CMK (cell line): ENCODE measurements around the gene MGMT.
A peak's percentile ranks its signal among the peaks of the same experiment; 100 is the strongest.

Source experiments
- DNase-seq: peaks from one replicate; pipeline ENCODE4 v3.0.0-alpha.2; 2010; ENCODE audit warnings: low read depth

MGMT gene

DNA sequence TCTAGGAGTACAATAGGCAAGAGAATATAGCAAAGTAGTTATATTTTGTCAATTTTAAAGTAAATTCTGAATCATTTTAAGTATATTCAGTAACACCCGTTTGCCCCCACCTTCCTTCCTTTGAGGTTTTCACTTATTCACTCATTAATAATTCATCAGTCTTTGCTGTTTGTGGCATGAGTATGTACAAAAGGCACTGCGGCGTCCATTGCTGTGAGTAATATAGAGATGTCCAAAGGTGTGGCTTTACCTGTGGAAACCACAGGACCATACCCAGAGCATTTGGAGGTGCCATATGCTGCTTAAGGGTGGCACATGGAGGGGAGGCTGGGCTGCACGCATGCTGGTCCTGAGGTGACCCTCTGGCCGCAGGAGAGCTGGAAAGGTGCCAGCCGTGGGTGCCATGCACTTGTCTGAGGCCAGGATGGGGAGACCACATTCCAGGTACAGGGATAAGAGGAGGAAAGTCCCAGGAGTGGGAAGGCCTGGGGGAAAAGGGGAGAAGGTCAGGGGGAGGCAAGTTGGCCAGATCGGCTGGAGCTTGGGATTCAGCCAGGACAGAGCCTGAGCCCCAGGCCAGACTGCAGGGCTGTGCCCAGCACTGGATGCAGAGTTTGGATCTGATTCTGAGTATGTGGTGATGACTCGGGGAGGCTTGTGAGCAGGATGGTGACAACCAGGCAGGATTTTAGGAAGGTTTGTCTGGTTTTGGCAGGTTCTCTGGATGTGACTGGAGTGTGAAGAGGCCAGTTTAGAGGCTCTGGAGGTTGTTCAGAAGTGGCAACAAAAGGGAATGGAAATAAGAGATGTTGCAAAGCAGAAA, 223.4 kb downstream of the MGMT start:
- no peak for DNase-seq

DNA sequence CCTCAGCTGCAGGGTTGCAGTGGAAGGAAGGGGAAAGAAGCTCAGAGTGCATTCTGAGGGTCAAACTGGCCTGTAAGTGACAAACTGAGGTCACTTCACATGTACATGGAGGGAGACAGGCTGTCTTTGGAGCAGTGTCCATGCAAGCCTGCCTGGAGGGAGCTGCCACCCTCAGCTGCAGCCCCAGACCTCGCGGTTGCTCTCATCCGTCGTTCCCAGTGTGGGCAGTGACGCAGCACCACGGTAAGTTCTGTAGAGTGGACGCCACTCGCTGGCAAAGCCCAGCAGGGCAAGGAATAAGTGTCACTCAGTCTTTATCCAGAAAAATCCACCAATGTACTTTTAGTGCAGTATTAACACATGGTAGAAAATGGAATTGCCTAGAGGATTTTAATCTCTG, 225.7 kb downstream of the MGMT start:
- no peak for DNase-seq

DNA sequence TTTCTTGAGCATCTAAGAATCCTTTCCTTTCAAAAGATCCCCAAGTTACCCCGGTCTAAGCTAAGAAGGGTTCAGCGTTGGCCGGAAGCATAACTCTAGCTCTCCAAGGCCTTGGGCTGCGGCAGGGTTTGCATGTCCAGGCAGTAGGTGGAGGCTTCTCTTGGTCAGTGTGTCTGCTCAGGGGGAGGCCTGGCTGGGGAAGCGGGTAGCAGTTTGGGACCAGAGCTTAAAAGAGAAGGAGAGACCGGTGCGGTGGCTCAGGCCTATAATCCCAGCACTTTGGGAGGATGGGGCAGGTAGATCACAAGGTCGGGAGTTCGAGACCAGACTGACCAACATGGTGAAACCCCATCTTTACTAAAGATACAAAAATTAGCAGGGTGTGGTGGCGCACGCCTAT, 226.3 kb downstream of the MGMT start:
- no peak for DNase-seq

DNA sequence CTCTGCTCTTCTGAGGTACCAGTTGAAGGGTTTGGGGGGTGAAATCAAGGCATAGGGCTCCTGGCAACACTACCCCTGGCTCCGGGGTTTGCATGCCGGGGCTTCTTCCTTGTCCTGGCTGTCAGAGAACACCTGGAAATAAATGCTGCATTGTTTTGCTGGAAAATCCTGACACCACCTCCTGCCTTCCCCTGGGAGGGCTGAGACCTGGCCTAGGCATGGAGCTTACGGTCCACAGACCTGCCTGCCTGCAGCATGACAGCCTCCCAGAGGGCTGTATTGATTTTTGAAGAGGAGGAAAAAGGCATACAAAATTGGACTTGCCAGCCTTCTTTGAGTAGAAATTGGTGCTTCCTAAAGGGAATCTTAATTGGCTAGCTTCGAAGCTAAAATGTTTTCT, 227.1 kb downstream of the MGMT start:
- DNase-seq = no peak

DNA sequence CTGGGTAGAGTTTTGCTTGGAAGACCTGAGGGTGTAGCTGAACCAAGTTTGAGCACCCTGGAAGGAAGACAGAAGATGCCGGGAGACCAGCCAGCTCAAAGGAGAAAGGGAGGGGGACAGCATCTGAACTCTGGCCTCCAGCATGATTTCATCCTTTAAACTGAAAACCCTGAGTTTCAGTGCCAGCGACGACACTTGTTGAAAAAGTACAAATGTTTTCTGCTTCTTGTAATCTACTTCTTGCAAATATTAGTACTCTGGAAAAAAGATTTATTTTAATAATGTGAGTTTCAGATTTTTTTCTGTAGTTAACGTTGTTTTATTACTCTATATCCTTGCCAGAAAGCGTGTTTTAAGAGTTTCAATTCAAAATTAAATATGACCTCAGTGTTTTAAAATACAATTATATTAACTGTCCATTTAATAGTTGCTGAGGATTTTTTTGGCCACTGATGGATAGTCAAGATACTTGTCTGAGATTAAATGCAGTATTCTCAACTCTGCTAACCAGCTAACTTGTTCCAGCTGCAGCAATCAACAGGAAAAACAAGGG, 227.7 kb downstream of the MGMT start:
- no peak for DNase-seq

DNA sequence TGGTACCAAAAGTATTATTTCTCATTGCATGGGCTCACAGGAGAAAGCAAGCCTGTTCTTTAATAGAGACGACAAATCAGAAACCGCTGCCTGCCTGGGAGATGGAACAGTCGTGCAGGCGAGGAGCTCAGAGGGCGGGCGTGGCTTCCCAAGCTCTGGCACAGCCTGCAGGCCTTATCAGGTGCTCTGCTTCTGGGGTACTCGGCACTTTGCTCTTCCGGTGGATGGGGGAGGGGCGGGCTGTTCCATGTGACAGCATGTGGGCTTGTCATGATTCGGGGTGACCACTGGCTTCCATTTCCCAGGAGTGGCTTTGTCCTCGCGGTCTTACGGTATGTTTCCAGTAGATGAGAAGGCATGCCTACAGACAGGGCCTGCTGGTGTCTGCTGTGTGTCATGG, 228.6 kb downstream of the MGMT start:
- peak; percentile 84 for DNase-seq

DNA sequence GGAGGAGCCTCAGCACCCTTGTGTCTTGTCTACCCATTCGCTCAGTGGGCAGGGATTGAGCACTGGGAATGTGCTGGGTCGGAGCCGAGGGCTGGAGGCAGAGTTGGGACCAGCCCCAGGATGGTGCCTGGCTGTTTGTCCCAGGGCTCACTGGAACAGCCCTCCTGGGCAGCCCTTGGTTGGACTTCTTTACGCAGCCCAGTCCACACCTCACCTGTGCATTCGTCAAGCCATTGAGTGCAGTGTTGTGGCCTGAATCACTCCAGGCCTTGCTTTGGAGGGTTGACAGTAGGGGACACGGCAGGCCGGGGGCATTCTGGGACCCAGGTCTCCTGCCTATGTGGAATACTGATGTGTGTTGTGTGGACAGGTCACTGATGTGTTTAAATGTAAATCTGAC, 229.6 kb downstream of the MGMT start:
- DNase-seq = no peak

DNA sequence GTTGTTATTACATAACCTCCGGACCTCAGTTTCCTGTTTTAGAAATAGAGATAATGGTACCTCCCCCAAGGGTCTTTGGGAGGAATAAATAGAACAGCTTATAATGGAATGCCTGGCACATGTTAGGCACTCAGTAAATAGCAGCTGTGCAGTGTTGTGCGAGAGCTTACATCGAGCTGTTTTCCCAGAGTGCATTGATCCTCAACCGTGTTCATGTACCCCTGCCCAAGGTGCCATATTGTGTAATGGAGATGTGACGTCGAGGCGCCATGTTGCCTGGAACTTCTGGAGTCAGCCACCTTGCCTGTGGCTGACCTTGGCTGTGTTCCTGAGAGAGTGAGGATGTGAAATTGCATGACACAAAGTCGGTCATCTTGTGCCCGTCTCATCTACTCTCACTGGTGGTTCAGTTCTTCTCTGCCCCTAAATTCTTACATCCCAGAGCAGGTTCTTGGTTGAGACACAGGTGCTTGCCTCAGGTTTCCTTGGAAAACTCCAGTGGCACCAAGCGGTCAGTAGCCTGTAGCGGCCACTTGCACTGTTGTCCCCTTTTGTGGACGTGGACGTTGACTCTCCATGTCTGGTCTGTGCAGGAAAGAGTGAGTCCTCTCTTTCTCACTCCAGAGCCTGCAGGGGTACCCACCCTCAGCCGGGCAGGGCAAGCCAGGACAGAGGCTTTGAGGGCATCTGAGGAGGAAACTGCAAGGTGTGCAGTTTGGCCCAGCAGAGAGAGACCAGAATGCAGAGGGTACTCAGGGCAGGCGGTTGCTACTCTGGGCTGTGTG, 230.6 kb downstream of the MGMT start:
- DNase-seq = no peak

DNA sequence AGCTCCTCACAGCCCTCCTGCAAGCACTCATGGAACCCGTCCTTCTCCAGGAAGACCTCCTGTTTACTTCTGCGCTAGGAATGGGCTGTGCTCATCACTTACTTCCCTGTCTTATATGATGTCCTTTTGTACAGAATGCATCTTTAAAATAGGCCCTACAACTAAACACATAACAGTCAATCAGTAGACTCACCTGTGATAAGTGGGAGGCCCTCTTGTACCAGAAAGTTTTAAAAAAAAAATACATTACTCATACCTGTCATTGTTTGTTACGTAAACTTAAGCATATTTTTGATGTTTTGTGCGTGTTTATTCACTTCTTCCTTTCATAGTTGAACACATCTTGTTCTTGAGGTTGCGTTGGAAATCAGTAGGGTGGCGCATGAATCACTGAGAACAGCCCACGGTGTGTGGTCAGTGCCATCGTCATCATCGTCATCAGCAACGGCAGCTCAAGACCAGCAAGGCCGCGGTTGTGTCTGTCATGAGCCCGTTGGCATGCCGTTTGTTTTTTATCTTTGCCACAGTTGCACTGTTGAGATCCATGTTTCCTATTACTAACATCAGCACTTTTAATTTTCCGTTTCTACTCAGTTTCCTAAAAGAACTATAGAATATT, 232.8 kb downstream of the MGMT start:
- no peak for DNase-seq

DNA sequence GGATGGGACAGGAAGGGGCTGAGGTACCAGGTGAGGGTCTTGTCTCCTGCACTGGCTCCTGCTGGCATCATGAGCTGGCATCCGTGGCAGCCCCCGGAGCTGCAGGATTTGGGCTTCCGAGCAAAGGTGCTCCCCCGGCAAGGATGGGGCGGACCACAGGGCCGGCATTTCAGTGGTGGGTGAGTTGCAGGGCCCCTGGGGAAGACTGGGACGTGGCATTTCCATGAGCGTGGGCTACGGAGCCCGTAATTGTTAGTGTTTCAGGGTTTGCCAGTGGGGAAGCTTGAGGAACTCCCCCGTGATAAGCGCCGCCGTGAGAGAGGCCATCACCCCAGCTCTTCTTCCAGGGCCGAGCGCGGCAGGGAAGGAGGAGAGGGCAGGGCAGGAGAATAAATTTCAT, 235.6 kb downstream of the MGMT start:
- DNase-seq = no peak

DNA sequence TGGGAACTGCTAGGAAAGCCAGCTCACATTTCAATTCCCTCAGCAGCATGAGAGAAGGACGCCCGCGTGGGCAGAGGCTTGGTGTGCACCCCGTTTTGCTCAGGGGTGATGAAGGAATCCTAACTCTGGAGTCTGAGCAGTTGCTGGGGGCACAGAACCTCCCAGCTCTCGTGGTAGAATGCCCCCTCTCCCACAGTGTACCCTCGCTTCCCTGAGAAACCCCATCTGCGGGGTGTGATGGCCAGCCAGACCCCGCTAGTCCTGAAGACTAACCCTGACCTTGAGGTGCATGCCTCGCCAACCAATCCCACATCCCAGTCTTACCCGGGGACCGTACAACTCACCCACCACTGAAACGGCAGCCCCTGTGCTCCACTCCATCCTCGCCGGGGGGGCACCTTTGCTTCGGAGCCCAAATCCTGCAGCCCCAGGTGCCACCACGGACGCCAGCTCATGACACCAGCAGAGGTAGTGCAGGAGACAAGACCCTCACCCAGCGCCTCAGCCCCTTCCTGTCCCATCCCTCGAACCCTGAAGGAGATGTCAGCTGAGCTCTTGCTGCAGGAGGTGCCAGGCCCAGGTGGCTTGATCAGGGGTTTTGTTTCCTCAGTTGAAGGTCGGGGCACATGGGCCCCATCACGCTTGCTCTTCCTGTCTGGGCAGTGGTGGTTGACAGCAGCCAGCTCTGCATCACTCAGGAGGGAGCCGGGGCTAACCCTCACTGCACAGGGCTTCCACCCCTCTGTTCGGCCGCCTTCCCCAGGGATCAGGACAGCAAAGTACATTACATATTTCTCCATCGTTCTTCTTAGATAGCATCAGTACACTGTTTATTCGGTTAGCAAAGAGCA, 236.5 kb downstream of the MGMT start:
- no peak for DNase-seq

DNA sequence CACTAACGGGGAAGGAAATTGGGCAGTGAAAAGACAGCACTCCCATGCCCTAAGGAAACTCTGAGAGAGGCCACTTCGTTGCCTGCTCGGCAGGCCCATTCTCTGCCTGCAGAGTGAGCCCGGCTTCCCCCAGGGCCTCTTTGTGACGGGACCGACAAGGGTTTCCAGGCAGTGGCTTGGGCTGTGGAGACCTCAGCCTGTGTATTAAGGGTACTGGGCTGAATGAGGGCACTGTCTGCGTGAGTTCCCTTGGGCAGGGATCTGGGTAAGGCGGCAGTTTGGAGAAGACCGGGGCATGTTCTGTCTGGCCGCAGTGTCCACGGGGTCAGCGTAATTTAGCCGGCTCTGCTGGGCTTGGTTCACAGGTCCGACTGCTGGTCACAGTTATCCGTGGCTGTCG, 237.2 kb downstream of the MGMT start:
- no peak for DNase-seq

DNA sequence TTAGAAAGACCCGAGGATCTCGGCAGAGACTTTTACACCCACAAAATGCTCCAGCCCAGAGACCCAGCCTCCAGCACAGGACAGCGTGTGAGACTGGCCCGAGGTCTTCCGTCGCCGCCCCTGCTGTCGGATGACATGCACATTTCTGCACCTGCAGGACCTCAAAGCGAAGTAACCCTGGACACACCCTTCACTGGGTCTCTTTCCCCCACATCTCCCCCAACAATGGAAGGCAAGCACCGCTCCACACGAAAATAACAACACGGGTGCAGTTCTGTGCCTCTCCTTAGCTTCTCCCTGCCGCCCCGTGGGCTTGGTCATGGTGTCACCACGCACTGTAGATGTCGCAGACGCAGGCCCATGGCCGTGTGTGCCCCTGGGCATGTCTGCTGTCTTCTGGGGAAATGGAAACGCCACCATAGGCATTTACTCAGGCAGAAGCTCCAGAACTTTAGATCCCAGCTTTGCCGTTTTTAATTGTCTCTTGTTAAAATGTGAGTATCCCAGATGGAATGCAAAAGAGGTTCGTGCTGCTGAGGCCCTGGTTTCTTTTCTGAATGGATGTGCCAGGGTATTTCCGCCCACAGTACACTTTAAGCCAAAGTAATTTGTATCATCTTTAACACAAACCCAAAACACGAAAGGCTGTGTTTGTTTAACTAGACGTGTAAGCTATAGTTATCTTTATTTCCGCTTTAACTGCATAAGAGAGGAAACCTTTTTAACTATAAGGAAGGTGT, 237.9 kb downstream of the MGMT start:
- DNase-seq = no peak

DNA sequence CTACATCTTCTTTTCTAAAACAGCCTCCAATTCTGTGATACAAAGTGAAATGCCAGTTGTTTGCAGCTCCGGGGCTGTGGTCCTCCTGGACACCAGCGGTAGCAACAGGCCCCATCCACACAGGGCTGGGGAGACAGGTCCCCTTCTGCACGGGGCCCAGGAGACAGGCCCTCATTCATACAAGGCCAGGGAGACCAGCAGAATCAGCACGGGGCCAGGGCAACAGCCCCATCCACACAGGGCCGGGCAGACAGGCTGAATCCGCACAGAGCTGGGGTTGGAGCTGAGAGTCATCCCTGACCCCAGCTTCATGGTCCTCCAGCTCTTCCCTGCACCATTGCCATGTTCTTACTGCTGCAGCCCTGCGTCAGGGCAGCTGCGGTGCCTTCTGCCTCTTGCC, 238.6 kb downstream of the MGMT start:
- DNase-seq = no peak

DNA sequence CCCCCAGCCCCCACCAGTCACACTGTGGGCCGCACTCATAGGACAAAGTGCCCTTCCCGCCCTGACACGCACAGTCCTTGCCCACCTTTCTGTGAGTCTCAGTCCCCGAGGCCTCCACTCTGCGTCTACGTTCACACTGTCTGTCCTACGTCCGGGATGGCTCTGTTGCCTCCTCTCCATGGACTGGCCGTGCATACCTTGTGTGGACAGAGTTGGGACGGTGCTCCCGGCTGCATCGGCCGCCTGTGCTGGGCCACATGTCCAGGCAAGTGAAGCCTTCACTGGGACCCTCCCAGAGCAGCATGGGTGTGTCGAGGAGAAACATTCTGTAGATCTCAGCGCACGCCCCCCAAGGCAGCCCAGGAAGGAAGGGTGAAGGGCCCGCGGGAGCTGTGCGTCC, 239.0 kb downstream of the MGMT start:
- DNase-seq = no peak

DNA sequence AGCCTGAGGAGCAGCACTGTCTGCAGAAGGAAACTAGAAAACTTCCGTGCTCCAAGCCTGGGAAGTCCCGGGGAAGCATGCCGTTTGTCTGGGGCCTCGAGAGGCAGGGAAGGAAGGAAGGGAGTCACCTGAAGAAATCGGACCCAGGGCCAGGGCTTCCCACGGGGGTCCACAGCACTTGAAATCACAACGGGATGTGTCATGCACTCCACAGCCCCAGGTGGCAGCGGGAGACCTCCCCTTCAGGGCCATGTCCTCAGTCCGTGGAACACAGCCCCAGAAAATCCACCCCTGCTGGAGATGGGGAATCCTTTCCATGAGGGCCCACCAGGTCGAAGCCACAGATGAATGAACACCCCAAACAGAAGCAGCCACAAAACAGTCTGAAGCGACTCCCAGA, 239.5 kb downstream of the MGMT start:
- DNase-seq = no peak

DNA sequence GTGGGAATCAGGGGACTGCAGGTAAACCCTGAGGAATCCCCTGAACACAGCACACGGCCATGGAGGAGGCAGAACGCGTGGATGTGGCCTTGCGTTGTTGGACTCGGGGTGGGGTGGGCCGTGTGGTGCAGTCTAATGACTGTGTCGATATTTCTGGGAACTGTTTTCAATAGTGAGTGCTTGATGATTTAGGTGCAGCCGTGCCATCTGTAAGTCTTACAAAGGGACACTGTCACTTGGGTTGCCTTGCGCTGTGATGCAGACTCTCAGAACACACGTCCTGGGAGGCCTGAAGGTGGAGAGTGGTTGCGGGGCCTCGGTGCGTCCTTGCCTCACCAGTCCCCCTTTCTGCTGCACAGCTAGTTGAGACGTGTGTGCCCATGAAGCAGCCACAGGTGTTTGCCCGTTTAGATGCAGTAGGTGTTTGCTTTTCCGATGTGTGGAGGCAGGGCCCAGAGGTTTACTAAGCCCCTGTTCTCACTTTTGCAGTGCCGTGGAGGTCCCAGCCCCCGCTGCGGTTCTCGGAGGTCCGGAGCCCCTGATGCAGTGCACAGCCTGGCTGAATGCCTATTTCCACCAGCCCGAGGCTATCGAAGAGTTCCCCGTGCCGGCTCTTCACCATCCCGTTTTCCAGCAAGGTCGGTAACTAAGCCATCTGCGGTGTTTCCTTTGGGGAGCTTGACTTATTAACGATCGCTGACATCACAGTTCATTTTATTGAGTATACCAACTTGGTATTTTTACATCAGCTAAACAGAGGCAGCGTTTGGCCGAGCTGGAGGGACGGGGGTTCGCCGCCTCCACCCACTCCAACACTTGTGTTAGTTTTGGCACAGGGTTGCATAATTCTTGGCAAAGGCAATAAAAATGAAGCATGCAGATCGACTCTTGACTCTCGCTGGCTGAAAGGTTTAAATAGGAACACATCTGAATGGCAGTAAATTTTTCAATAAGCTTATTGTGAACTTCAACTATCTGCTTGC, 240.7 kb downstream of the MGMT start:
- no peak for DNase-seq

DNA sequence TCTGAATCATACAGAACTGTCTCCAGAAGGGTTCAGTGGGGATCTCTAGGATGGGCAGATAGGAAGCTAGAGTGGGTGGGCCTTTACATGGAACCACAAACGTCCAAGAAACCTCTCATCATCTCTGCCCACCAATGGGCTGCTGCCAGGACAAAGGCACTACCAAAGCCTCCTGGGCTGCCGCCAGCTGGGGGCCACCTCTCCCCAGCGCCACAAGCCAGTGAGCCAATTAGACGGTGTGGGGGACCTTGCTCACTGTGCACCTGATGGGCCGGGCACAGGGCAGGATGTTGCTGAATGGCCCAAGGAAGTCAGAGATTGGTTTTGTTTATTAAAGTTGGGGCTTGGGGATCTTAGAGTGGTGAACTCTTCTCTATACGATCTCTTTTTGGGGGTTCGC, 242.1 kb downstream of the MGMT start:
- no peak for DNase-seq

DNA sequence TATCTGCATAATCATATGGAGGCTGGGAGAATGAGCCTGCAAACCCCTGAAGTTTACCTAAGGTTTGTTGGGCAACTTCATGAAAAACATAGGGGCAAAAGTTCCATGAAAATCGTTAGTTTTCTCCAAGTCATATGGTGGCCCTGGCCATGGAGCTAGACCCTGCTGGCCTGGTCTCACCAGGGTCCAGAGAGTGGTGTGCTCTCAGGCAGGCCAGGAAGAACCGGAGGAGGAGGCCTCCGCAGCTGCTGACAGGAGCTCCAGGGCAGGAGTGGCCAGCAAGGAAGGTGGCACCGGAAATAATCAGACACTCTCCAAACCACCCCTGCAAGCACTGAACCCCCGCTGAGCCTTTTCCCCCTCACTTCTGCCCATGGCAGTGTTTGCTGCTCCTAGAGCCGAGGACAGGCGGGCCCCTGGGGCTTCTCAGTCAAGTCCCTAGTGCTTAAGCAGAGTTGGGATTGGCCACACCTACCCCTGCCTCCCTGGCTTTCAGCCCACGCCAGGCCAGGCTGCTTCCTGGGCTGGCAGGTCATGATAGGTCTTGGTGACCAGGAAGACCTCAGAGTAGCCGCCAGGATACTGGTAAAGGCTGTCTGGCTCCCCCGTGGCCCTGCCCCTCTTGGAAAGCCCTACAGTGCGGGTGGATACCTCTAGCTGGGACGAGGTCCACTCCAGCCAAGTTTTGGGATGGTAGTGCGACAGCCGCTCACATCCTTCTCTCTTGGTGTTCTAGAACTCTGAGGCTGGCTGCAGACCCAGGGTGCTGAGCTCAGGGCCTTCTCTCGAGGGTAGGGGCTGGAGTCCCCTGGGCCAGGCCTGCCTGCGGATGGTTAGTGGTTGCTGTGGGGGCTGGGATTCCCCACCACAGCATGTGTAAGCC, 242.8 kb downstream of the MGMT start:
- DNase-seq = no peak
